DMS53 treated with DMSO at 0.1 percent for 48 hours (cell line): Measurements from ENCODE around the gene CLDND1.
A peak's percentile ranks its signal among the peaks of the same experiment; 100 is the strongest.

Experiments used
- DNase-seq: peaks from one replicate; lab custom pipeline; 2025; ENCODE audit not compliant: unreplicated experiment; lab: John Stamatoyannopoulos, UW

CLDND1 gene

DNA sequence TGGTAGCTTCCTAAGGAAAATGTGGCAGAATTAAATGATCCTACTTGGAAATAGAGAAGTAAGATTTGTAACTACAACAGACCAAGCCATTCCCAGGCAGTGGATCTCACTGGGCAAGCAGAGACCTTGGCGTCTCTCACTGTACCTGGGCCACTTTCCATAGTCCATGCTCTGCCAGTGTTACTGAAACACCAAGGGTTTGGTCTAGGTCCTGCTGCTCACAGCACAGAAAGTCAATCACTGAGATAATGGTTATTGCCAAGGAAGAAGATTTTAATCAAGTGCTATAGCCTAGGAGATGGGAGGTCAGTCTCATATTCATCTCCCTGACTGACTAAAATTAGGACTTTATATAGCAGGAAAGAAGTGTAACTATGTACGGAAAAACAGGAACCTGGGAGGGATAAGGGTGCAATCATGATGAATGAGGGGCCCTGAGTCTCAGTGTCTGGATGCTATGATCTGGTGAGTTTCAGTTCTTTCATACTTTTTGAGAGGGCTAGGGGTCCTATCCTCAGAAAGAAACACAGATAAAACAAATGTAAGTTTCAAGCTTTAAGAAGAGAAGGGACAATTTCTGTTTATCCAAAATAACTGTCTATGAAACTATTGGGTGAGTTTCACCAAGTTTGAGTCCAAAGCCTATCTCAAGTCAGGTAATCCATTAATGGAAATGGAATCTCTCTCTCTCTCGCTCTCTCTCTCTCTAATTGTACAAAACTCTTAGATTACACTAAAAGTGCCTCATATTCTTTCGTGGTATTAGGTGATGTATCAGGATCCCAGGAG, 29.7 kb upstream of the CLDND1 start:
- DNase-seq: no peak

DNA sequence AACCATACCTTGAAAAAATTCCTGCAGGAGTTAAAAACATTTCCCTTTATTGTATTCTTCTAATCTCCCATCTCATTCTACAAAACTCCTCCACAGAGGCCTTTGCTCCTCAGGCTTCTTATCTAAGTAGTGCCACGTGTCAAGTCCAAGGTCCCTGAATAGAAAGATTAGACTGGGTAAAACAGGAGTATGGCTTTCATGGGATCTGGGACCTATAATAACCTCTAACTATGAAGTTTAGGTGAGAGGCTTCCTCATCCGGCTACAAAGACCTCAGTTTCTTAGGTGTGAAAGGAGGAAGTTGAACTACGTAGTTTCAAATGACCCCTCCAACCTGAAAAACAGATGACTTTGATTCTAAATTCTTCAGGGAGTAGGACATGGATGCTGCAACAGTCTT, 29.1 kb upstream of the CLDND1 start:
- DNase-seq: no peak

DNA sequence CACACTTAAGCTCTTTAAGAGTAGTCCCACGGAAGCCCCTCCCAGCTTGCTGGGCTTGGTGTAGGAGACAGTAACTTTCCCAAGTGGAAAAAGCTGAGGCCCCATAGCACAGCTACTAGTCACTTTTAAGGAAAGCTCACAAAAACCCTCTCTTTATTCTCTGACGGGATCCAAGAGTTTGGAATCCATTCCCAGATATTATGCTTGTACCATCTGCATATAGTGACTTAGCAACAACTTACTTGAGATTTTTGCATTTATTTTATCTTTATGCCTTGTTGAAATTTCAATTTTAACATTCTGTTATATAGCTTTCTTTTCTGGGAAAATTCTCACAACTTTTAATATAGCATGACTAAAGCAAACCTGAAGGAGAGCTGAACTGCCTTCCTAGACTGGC, 28.5 kb upstream of the CLDND1 start:
- no peak for DNase-seq

DNA sequence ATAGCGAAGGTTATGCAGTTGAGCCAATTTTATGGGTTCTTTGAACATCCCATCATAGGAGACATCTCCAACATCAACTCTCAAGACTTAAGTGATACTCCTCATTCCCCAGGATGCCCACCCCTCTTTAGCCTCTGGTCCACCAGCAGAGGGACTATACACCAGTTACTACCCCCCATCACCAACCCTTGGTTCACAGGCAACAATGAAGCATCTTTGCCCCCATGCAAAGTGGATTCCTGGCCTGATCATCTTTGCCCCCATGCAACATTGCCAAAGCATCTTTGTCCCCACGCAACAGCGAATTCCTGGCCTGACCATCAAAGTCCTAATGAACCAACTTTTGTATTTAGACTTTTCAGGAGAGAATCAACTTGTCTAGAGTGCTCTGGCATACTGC, 28.1 kb upstream of the CLDND1 start:
- DNase-seq: no peak

DNA sequence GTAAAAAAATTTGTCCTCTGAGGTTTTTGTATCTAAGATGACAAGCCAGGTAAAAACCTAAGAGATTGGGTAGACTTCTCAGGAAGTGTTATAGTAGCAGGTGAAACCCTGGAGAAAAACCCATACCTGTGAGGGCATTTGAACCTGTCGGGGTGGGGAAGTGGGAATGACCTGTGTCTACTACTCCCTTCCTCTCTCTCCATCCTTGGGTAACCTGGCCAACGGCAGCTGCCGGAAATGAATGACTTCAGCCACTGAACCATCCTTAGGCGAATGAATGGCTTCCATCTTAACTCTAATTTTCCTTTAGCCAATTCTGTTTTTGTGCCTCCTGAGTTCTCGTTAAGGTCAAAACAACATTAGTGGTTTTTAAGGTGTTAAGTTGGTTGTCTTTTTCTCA, 25.8 kb upstream of the CLDND1 start:
- no peak for DNase-seq

DNA sequence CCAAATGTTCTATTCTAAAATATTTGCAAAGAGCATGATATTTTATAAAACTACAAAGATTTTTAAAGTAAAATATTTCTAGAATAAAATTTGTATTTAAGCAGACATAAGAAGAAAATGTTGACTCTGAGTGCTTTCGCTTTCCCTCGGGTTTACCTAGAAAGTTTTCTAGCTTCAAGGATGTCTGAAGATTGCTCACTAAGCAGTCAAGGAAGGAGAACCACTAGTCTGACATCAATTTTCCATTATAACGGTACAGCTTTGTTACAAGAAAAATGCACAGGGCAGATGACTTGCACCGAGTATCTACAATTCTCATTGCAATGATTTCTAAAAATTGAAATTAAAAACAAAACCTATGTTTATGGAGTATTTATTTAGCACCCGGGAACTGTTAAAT, 23.2 kb upstream of the CLDND1 start:
- DNase-seq: no peak

DNA sequence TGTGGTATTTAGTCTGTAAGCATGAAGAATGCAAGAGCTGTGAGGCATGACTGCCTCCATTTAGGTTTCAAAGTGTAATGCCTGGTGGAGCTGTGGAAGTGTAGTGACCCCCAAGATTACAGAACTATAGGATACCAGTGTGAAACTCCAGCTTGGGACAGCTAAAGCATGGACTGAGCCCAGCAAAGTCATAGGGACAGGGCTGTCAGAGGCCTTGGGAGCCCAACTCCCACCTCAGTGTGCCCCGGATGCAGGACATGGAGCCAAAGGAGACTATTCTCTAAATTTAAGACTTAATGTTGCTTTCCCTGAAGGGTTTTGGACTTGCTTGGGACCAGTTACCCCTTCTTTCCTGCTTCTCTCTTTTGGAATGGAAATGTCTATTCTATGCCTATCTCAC, 19.9 kb upstream of the CLDND1 start:
- no peak for DNase-seq

DNA sequence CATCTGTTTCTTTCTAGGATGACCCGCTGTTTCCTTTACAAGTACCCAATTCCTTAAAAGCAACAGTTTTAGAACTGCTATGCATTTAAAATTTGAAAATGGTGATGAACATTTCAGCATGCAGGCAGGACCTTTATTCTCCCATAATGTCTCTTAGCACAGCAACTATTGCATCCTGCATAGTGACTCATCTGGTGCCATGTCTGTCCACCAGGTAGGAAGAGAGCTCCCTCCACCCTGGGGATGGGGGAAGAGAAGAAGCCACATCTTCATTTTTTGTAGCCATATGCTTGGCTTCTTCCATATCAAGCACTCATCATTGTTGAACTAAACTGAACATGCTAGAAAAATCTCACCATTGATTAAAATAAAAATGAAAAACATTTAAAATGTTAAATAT, 19.0 kb upstream of the CLDND1 start:
- DNase-seq: no peak

DNA sequence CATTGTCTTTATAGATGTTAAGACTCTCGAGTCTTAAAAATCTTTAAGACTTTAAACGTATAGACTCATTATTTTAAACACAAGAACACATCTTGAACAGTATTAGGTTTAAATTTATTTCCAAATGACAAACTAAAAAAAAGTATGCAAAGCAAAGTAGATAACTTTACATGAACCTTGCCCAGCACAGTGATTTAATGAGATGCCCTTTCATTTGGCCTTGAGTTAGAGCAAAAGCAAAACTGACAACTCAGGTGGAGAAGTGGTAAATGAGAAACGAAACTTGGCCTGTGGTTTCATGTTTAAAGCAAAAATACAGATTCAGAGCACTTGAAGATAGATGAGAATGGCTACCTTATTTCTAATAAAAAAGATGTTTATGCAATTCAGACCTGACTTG, 17.6 kb upstream of the CLDND1 start:
- no peak for DNase-seq

DNA sequence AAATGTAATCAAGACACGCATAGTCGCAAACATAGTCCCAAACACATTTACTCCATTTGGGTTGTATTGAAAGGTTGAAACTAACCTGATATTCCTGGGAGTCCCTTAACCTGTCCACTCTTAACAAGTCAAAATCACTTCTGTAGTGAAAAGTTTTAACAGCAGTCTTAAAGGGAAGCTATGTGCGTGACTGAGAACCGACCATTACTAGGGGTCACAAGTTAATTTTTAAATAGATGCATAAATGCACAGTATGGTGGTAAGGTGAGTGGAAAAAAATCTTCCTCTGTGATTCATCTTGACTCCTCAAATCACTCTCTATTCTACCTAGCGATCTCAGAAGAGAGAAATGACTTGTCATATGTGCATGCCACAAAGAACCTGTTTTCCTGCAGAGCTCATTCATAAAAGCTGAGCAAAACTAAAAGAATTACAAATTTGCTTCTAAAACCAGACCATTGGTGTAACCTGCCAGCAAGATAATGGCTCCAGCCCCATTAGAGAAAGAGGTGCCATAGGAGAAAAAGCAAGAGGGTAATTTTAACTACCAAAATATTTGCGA, 13.8 kb upstream of the CLDND1 start:
- no peak for DNase-seq

DNA sequence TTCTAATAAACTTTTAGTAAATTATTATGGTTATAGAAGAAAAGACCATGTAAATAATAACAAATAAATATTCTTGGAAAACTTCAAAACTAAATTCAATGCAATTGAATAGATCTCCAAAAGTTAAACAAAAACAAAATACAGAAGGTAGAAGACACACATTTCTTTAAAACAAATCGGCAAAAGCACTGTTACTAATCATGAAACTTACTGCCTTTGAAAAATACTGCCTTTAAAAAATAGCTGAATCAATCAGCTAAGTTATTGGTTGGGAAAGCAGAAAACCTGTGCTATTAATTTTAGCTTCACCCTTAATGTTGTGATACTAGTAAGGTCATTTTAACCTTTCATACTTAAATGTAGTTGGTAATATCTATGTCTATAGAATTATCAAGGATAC, 12.0 kb upstream of the CLDND1 start:
- no peak for DNase-seq

DNA sequence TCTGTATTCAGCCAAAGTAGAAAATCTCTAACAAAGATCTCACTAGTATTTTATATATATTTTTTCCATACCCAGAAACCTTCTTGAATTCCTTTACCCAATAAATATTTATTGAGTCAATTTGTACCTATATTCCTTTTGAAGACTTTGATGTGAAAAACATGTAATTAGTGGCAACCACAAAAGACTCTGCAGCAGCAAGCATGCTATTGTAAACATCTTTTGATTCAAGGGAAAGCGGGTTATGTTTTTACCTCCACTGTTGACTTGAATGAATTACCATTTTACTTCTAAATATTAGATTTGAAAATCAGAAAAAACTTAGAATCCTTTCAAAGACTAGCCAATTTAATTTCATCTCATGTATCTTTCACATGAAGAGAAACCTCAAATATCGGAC, 11.5 kb upstream of the CLDND1 start:
- no peak for DNase-seq

DNA sequence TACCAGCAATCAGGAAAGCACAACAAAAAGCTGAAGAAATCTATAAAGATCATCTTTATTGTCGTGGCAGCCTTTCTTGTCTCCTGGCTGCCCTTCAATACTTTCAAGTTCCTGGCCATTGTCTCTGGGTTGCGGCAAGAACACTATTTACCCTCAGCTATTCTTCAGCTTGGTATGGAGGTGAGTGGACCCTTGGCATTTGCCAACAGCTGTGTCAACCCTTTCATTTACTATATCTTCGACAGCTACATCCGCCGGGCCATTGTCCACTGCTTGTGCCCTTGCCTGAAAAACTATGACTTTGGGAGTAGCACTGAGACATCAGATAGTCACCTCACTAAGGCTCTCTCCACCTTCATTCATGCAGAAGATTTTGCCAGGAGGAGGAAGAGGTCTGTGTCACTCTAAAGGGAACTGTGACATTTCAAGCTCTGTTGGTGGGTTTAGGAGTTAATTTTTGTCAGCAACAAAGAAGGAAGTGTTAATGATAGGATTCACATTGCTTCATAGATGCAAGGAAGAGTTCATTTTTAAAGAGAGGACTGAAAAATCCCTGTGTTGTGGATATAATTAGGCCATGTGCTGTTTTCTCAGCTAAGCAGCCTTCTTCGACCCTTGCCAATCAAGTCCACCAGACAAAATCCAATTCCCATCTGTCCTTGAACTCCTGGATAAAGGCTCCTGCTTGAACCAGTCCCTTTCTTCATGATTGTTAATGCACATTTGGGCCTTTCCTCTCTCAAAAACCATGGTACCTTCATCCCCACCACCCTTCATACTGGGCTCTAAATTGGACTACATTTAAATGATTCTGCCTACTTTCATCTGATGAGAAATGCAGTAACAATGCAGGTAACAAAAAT, 10.2 kb upstream of the CLDND1 start:
- no peak for DNase-seq

DNA sequence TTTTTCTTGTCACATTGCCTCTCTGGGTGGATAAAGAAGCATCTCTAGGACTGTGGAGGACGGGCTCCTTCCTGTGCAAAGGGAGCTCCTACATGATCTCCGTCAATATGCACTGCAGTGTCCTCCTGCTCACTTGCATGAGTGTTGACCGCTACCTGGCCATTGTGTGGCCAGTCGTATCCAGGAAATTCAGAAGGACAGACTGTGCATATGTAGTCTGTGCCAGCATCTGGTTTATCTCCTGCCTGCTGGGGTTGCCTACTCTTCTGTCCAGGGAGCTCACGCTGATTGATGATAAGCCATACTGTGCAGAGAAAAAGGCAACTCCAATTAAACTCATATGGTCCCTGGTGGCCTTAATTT, 9.6 kb upstream of the CLDND1 start:
- DNase-seq: no peak

DNA sequence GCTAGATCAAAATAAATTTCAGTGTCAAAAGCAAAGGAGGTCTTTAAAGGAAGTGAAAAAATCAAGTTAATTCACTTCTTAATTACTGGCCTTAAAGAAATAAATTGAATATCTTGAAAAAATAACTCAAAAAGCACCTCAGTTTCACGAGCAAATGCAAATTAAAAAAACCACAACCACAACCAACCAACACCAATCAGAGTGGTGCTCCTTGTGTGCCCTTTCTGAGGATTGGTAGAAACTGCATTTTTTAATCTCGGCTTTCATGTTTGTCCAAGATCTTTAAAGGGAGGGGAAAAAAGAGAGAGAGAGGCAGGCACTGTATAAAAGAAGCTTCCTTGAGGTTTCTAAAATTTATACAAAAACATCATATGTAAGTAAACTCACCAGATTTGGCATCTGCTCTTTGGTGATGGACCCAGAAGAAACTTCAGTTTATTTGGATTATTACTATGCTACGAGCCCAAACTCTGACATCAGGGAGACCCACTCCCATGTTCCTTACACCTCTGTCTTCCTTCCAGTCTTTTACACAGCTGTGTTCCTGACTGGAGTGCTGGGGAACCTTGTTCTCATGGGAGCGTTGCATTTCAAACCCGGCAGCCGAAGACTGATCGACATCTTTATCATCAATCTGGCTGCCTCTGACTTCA, 9.0 kb upstream of the CLDND1 start, which contains the start of gene GPR15:
Gene GPR15 (plus strand): TSS at position 357 of the 653 bp plus-strand sequence. CDS start 56 bp downstream, at position 413.
- no peak for DNase-seq

DNA sequence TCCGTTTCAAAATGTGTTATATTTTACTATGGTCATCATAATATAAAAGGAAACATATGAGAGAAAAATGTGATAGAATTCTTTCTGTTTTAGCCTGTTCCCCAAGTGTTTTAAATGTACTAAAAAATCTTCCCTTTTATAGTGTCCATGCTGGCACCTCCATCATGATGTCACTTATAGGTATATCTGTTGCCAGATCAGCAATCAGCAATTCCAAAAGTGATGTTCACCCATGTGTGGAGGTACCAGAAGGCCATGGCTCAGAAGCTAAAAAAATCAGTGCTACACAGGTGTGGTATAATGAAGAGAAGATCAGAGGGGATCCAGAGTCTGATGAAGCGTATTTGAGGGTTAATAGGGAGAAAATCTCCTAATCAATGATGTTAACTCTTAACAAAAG, 8.0 kb upstream of the CLDND1 start:
- DNase-seq: no peak

DNA sequence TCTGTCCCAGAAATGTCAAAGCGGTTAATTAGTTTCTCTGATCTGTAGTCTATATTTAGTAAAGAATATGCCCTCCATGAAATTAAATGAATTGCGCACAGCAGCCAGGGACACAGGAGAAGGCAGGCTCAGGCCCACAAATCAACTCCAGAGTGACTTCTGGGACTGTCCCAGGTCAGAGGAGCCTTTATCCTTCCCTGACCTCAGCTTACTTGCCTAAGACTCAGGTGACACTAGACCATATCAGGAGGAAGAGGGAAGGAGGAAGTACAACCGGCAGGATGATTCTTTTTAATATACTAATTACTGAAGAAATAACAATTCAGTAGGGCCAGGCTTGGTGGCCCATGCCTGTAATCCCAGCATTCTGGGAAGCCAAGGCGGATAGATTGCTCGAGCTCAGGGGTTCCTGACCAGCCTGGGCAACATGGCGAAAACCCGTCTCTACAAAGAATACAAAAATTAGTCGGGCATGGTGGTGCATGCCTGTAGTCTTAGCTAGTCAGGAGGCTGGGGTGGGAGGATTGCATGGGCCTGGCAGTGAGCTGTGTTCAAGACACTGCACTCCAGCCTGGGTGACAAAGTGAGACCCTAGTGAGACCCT, 7.3 kb upstream of the CLDND1 start:
- no peak for DNase-seq

DNA sequence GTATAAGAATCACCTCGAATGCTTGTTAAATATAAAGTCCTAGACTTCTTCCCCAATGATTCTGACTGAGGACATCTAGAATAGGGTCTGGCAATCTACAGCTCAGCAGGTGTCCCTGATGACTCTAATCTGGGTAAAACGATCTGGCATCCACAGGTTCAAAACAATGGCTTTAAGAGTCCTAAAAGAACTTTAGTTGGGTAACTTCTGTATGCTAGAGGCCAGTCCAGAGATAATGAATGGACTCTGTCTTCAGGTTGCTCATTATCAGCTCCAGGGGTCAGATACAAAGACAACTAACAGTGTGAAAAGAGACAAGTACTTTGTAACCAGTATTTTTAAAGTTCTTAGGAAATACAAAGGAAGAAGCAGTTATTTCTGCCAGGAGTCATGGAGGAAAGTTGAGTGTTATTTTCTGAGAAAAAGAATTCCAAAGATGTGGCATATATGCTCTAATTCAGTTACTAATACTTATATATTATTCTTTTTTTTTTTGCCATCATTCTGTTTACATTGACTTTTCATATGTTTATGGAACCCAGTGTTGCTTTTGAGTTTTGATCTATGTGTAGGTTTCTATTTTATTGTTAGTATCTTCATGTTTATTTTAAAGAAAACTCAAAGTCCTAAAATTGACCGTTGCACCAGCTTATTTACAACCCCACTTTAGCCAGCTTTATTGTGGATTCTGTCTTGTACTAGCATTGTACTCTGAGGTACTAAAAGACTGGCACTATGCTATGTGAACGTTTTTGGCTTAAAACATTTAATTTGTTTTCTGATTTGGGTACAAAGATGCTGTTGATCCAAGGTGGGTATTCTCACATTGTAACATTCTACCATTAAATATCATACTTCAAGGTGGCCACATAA, 6.0 kb upstream of the CLDND1 start:
- no peak for DNase-seq

DNA sequence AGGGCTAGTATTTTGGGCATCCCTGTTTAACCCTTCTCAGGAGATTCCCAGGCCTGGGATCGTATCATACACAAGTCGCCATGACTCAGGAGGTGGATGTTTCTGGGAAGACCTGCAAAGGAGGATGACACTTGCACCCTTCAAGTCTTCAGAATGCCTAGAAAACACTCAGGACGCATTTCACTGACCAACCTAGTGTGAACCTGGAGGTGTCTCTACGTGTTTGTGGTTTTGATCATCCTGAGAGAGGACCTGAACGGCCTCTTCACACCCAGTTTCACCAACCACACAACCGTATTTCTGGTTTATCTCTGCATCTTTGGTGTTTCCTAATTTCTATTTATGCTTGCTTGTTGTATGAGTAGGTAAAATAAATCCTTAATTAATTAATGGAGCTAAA, 2.8 kb upstream of the CLDND1 start:
- DNase-seq: no peak

DNA sequence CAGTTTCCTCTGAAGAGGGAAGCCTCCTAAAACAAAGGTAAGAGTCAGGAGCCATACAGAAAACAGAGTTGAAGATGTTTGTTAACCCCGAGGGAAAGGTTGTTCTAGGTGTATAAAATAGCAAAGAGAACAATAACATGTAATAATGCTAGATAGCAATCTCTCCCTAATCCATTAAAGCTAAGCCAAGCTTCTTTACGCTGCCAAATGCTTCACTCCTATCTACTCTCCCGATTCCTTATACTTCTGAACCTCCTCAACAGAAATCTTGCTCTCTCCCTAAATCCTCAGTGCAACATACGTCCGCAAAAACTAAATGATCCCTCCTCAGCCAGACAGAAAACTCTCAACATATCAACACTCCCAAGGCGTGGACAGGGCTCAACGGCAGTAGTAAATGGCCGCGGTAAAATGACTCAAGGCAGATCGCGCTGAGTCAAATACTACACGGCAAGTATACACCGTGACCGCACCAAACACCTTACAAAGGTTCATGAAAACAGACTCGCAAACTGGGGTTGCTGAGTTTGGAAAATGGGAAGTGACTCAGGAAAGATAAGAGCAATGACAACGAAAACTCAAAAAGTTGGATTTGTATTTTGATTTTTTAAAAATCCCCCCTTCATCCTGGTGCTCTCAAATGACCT, 682 bp downstream of the CLDND1 start:
- peak; percentile 6 for DNase-seq
